WTC11 (cell line): ENCODE measurements around the gene COL6A5. TPM values are rescaled to one million over a fixed set of nuclear protein-coding genes. Genes with fewer than 3 reads are reported as not detected.

Experiments used
- ATAC-seq: fragments of 200-7000 bp; cut with Tn5 transposase; 2 replicates; pipeline ENCODE4 v1.10.0; 2021; ENCODE audit warnings: mild to moderate bottlenecking, moderate library complexity
- CTCF ChIA-PET: fragments of 300-600 bp; sonication (Branson Sonifier 250); formaldehyde crosslinking; loops from one replicate; lab custom pipeline; 2021; ENCODE audit warnings: antibody characterized with exemption; lab: Charles Lee
- POLR2A ChIA-PET: fragments of 350-600 bp; sonication (Branson Sonifier 250); formaldehyde crosslinking; loops from one replicate; lab custom pipeline; 2021; ENCODE audit warnings: antibody characterized with exemption; lab: Charles Lee
- DNase-seq: peaks from one replicate; pipeline ENCODE4 v3.0.0; 2021; ENCODE audit warnings: low spot score
- H3K27ac Mint-ChIP-seq: 2 replicates; pipeline ENCODE4 v1.8.0; 2021; ENCODE audit warnings: mixed read lengths
- H3K27me3 Mint-ChIP-seq: 2 replicates; pipeline ENCODE4 v1.8.0; 2021; ENCODE audit warnings: low read depth, mild to moderate bottlenecking, moderate library complexity, mixed read lengths
- H3K36me3 Mint-ChIP-seq: 2 replicates; pipeline ENCODE4 v1.8.0; 2021; ENCODE audit warnings: mixed read lengths
- H3K4me1 Mint-ChIP-seq: 2 replicates; pipeline ENCODE4 v1.8.0; 2022; ENCODE audit warnings: mixed read lengths
- H3K4me3 Mint-ChIP-seq: 2 replicates; pipeline ENCODE4 v1.8.0; 2021; ENCODE audit warnings: mild to moderate bottlenecking, moderate library complexity, mixed read lengths
- H3K9me3 Mint-ChIP-seq: 2 replicates; pipeline ENCODE4 v1.8.0; 2021; ENCODE audit warnings: mixed read lengths
- ELF4 ChIP-seq: sonication (generic); formaldehyde crosslinking; IDR thresholded peaks from 2 replicates; pipeline ENCODE4 v1.8.1; 2022; ENCODE audit warnings: low read depth, mild to moderate bottlenecking, moderate library complexity, missing genetic modification reagents
- ETV6 ChIP-seq: sonication (generic); formaldehyde crosslinking; IDR thresholded peaks from 2 replicates; pipeline ENCODE4 v1.8.1; 2022; ENCODE audit warnings: mild to moderate bottlenecking, missing genetic modification reagents
- FOXK1 ChIP-seq: sonication (generic); formaldehyde crosslinking; IDR thresholded peaks from 2 replicates; pipeline ENCODE4 v1.8.0; 2022; ENCODE audit warnings: mild to moderate bottlenecking, moderate library complexity, missing genetic modification reagents
- MXD4 ChIP-seq: fragments of 250-450 bp; sonication (Bioruptor Pico); IDR thresholded peaks from 2 replicates; pipeline ENCODE4 v1.8.0; 2021; ENCODE audit warnings: mild to moderate bottlenecking, moderate library complexity, borderline replicate concordance
- NR1H2 ChIP-seq: sonication (generic); formaldehyde crosslinking; IDR thresholded peaks from 2 replicates; pipeline ENCODE4 v1.9.0; 2021; ENCODE audit warnings: mild to moderate bottlenecking, moderate library complexity, missing genetic modification reagents
- SMAD4 ChIP-seq: sonication (generic); formaldehyde crosslinking; IDR thresholded peaks from 2 replicates; pipeline ENCODE4 v1.8.0; 2022; ENCODE audit warnings: mild to moderate bottlenecking, missing genetic modification reagents
- TCF7 ChIP-seq: sonication (generic); formaldehyde crosslinking; IDR thresholded peaks from 2 replicates; pipeline ENCODE4 v1.8.0; 2022; ENCODE audit warnings: mild to moderate bottlenecking, low read depth, missing genetic modification reagents, moderate library complexity
- TEAD1 ChIP-seq: sonication (generic); formaldehyde crosslinking; IDR thresholded peaks from 2 replicates; pipeline ENCODE4 v1.8.0; 2022; ENCODE audit warnings: mild to moderate bottlenecking, missing genetic modification reagents
- total RNA-seq: library from RNA; stranded (reverse); gene quantifications from 3 replicates; pipeline ENCODE4 v1.2.3, GENCODE V29; 2021
- TF ChIP-seq, protein P1 (sequence below): sonication (generic); formaldehyde crosslinking; IDR thresholded peaks from 2 replicates; pipeline ENCODE4 v1.8.1; 2023; ENCODE audit warnings: mild to moderate bottlenecking, missing genetic modification reagents
- TF ChIP-seq, protein P2 (sequence below): sonication (generic); formaldehyde crosslinking; IDR thresholded peaks from 2 replicates; pipeline ENCODE4 v1.8.1; 2022; ENCODE audit warnings: mild to moderate bottlenecking, missing genetic modification reagents, moderate library complexity, borderline replicate concordance
- TF ChIP-seq, protein P3 (sequence below): sonication (generic); formaldehyde crosslinking; IDR thresholded peaks from 2 replicates; pipeline ENCODE4 v1.8.0; 2022; ENCODE audit warnings: mild to moderate bottlenecking, missing genetic modification reagents
- TF ChIP-seq, protein P4 (sequence below): sonication (generic); formaldehyde crosslinking; IDR thresholded peaks from 2 replicates; pipeline ENCODE4 v1.8.0; 2022; ENCODE audit warnings: mild to moderate bottlenecking, missing genetic modification reagents
- TF ChIP-seq, protein P5 (sequence below): sonication (generic); formaldehyde crosslinking; IDR thresholded peaks from 2 replicates; pipeline ENCODE4 v1.8.0; 2022; ENCODE audit warnings: missing genetic modification reagents
- TF ChIP-seq, protein P6 (sequence below): sonication (generic); formaldehyde crosslinking; IDR thresholded peaks from 2 replicates; pipeline ENCODE4 v1.8.1; 2023; ENCODE audit warnings: mild to moderate bottlenecking, missing genetic modification reagents, moderate library complexity
- TF ChIP-seq, protein P7 (sequence below): fragments of 250-450 bp; sonication (Bioruptor Pico); IDR thresholded peaks from 2 replicates; pipeline ENCODE4 v1.9.0; 2021; ENCODE audit warnings: mild to moderate bottlenecking
- TF ChIP-seq, protein P8 (sequence below): sonication (generic); formaldehyde crosslinking; IDR thresholded peaks from 2 replicates; pipeline ENCODE4 v1.8.1; 2023; ENCODE audit warnings: mild to moderate bottlenecking, moderate library complexity, missing genetic modification reagents
- TF ChIP-seq, protein P9 (sequence below): sonication (generic); formaldehyde crosslinking; IDR thresholded peaks from 2 replicates; pipeline ENCODE4 v1.8.0; 2023; ENCODE audit warnings: mild to moderate bottlenecking, missing genetic modification reagents

The COL6A5 gene
- total RNA-seq, 1 experiment from 2014 or later, result not detected

DNA sequence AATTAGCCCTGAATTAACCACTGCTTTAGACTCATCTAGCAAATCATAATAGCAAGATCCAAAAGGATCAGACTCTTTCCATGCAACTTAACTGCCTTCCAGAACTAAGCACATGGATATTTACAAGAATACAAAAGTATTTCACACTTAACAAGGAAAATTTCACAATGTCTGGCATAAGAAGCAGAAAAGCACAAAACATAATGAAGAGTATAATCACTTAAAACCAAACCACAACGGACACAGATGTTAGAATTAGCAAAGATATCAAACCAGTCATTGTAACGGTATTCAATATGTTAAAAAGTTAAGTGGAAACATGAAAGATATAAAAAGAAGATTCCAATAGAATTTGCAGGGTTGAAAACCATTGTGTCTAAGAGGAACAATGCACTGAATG is 120.0 kb downstream of the COL6A5 start:
- H3K4me3 Mint-ChIP-seq, result no peak overlapping the region
- no peaks in the 10 kb centered on the region for H3K9me3 Mint-ChIP-seq
- no peaks in the 10 kb centered on the region for H3K27me3 Mint-ChIP-seq
- H3K27ac Mint-ChIP-seq, result no peak overlapping the region
- no peak for DNase-seq
- ChIA-PET POLR2A (no interaction called here), CTCF (no interaction called here)
- TF ChIP-seq, protein P1, sequence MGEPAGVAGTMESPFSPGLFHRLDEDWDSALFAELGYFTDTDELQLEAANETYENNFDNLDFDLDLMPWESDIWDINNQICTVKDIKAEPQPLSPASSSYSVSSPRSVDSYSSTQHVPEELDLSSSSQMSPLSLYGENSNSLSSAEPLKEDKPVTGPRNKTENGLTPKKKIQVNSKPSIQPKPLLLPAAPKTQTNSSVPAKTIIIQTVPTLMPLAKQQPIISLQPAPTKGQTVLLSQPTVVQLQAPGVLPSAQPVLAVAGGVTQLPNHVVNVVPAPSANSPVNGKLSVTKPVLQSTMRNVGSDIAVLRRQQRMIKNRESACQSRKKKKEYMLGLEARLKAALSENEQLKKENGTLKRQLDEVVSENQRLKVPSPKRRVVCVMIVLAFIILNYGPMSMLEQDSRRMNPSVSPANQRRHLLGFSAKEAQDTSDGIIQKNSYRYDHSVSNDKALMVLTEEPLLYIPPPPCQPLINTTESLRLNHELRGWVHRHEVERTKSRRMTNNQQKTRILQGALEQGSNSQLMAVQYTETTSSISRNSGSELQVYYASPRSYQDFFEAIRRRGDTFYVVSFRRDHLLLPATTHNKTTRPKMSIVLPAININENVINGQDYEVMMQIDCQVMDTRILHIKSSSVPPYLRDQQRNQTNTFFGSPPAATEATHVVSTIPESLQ (CRISPR knock-in tag), result no peak
- TF ChIP-seq ETV6 (CRISPR knock-in tag), result no peak
- TF ChIP-seq, protein P2, sequence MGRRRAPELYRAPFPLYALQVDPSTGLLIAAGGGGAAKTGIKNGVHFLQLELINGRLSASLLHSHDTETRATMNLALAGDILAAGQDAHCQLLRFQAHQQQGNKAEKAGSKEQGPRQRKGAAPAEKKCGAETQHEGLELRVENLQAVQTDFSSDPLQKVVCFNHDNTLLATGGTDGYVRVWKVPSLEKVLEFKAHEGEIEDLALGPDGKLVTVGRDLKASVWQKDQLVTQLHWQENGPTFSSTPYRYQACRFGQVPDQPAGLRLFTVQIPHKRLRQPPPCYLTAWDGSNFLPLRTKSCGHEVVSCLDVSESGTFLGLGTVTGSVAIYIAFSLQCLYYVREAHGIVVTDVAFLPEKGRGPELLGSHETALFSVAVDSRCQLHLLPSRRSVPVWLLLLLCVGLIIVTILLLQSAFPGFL (CRISPR knock-in tag), result no peak
- TF ChIP-seq FOXK1 (CRISPR knock-in tag), result no peak
- no peak for TF ChIP-seq TEAD1
- TF ChIP-seq NR1H2 (CRISPR knock-in tag), result no peak
- TF ChIP-seq, protein P3, sequence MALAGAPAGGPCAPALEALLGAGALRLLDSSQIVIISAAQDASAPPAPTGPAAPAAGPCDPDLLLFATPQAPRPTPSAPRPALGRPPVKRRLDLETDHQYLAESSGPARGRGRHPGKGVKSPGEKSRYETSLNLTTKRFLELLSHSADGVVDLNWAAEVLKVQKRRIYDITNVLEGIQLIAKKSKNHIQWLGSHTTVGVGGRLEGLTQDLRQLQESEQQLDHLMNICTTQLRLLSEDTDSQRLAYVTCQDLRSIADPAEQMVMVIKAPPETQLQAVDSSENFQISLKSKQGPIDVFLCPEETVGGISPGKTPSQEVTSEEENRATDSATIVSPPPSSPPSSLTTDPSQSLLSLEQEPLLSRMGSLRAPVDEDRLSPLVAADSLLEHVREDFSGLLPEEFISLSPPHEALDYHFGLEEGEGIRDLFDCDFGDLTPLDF (CRISPR knock-in tag), result no peak
- TF ChIP-seq, protein P4, sequence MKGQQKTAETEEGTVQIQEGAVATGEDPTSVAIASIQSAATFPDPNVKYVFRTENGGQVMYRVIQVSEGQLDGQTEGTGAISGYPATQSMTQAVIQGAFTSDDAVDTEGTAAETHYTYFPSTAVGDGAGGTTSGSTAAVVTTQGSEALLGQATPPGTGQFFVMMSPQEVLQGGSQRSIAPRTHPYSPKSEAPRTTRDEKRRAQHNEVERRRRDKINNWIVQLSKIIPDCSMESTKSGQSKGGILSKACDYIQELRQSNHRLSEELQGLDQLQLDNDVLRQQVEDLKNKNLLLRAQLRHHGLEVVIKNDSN (CRISPR knock-in tag), result no peak
- TF ChIP-seq, protein P5, sequence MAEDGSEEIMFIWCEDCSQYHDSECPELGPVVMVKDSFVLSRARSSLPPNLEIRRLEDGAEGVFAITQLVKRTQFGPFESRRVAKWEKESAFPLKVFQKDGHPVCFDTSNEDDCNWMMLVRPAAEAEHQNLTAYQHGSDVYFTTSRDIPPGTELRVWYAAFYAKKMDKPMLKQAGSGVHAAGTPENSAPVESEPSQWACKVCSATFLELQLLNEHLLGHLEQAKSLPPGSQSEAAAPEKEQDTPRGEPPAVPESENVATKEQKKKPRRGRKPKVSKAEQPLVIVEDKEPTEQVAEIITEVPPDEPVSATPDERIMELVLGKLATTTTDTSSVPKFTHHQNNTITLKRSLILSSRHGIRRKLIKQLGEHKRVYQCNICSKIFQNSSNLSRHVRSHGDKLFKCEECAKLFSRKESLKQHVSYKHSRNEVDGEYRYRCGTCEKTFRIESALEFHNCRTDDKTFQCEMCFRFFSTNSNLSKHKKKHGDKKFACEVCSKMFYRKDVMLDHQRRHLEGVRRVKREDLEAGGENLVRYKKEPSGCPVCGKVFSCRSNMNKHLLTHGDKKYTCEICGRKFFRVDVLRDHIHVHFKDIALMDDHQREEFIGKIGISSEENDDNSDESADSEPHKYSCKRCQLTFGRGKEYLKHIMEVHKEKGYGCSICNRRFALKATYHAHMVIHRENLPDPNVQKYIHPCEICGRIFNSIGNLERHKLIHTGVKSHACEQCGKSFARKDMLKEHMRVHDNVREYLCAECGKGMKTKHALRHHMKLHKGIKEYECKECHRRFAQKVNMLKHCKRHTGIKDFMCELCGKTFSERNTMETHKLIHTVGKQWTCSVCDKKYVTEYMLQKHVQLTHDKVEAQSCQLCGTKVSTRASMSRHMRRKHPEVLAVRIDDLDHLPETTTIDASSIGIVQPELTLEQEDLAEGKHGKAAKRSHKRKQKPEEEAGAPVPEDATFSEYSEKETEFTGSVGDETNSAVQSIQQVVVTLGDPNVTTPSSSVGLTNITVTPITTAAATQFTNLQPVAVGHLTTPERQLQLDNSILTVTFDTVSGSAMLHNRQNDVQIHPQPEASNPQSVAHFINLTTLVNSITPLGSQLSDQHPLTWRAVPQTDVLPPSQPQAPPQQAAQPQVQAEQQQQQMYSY (CRISPR knock-in tag), result no peak
- no peak for TF ChIP-seq TCF7 (CRISPR knock-in tag)
- no peak for TF ChIP-seq SMAD4 (CRISPR knock-in tag)
- TF ChIP-seq ELF4 (CRISPR knock-in tag), result no peak
- ATAC-seq, result no peak
- no peaks in the 10 kb centered on the region for H3K36me3 Mint-ChIP-seq
- 0 out of 2 replicates have a peak, but pooled peaks cover 2% of the 10 kb centered on the region for H3K4me1 Mint-ChIP-seq

DNA sequence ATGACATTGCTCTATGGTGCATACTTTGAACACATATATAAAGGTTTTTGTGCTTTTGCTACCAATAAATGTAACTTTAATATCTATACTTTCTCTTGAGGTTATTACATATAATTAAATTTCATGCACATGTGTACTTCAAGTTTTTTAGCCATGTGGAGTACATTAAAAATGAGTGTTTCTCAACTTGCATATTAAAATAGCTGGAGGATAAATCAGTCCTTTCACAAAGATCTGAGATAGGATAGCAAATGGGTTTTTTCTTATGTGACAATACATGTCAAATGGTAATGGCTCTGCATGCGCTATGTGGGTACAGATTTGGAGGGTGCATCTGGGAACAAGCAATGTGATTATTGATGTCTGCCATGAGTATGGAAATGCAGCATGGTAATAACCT is 122.8 kb downstream of the COL6A5 start:
- Mint-ChIP-seq H3K27me3 (no peaks in the 10 kb centered on the region), H3K9me3 (no peaks in the 10 kb centered on the region), H3K36me3 (no peaks in the 10 kb centered on the region), H3K4me1 (0 out of 2 replicates have a peak, but pooled peaks cover 2% of the 10 kb centered on the region), H3K27ac (no peak overlapping the region), H3K4me3 (no peak overlapping the region)
- ChIA-PET CTCF (no interaction called here), POLR2A (no interaction called here)
- no peak for DNase-seq
- ATAC-seq, result no peak
- TF ChIP-seq MXD4 (CRISPR knock-in tag) (no peak), ELF4 (CRISPR knock-in tag) (no peak)
- TF ChIP-seq, protein P6, sequence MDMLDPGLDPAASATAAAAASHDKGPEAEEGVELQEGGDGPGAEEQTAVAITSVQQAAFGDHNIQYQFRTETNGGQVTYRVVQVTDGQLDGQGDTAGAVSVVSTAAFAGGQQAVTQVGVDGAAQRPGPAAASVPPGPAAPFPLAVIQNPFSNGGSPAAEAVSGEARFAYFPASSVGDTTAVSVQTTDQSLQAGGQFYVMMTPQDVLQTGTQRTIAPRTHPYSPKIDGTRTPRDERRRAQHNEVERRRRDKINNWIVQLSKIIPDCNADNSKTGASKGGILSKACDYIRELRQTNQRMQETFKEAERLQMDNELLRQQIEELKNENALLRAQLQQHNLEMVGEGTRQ (CRISPR knock-in tag), result no peak
- TF ChIP-seq, protein P7, sequence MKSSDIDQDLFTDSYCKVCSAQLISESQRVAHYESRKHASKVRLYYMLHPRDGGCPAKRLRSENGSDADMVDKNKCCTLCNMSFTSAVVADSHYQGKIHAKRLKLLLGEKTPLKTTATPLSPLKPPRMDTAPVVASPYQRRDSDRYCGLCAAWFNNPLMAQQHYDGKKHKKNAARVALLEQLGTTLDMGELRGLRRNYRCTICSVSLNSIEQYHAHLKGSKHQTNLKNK (CRISPR knock-in tag), result no peak
- TF ChIP-seq, protein P8, sequence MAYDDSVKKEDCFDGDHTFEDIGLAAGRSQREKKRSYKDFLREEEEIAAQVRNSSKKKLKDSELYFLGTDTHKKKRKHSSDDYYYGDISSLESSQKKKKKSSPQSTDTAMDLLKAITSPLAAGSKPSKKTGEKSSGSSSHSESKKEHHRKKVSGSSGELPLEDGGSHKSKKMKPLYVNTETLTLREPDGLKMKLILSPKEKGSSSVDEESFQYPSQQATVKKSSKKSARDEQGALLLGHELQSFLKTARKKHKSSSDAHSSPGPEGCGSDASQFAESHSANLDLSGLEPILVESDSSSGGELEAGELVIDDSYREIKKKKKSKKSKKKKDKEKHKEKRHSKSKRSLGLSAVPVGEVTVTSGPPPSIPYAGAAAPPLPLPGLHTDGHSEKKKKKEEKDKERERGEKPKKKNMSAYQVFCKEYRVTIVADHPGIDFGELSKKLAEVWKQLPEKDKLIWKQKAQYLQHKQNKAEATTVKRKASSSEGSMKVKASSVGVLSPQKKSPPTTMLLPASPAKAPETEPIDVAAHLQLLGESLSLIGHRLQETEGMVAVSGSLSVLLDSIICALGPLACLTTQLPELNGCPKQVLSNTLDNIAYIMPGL (CRISPR knock-in tag), result no peak
- TF ChIP-seq, protein P9, sequence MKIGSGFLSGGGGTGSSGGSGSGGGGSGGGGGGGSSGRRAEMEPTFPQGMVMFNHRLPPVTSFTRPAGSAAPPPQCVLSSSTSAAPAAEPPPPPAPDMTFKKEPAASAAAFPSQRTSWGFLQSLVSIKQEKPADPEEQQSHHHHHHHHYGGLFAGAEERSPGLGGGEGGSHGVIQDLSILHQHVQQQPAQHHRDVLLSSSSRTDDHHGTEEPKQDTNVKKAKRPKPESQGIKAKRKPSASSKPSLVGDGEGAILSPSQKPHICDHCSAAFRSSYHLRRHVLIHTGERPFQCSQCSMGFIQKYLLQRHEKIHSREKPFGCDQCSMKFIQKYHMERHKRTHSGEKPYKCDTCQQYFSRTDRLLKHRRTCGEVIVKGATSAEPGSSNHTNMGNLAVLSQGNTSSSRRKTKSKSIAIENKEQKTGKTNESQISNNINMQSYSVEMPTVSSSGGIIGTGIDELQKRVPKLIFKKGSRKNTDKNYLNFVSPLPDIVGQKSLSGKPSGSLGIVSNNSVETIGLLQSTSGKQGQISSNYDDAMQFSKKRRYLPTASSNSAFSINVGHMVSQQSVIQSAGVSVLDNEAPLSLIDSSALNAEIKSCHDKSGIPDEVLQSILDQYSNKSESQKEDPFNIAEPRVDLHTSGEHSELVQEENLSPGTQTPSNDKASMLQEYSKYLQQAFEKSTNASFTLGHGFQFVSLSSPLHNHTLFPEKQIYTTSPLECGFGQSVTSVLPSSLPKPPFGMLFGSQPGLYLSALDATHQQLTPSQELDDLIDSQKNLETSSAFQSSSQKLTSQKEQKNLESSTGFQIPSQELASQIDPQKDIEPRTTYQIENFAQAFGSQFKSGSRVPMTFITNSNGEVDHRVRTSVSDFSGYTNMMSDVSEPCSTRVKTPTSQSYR (CRISPR knock-in tag), result no peak
